Fibroblast of skin of left quadriceps (primary cell): ENCODE results near the gene VRK1.

ENCODE experiments used
- DNase-seq, 2 experiments: peaks; one replicate each; pipeline ENCODE4 v3.0.0-alpha.2; 2013; ENCODE audit warnings: low read depth in 2 of 2

VRK1 gene

DNA sequence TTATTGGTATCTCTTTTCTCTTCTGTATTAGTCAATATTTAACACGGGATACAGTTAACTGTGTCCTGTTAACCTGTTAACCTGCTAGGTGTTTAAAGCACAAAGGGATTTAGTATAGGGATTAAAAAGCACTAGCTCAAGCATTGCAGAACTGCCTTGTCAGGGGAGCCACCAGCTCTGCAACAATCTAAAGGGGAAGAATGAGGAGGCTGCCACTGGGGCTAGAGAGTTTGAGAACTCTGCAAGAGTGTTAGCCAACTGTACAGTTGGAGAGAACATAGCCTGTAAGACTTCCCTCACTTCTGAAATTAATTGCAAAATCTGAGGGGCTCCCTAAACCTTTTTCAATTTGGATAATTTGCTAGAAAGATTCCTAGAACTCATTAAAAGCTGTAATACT, 6.5 kb upstream of the VRK1 start:
- DNase-seq, result no peak

DNA sequence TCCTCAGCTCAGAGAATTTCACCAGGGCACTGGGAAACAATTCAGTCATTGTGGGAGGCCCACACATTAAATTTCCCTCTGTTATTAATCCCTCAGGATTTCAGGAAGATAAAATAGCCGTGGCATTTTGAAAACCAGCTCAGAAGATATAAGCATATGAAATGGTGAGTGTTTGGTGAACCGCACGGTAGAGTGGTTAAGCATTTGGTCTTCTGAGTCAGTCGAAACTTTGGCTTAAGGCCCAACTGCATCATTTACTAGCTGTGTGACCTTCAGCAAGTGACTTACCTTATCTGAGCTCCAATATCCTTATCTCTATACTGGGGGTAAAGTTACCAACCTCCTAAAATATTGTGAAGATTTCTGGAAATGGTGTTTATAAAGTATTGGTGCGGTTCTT, 5.2 kb upstream of the VRK1 start:
- no peak for DNase-seq

DNA sequence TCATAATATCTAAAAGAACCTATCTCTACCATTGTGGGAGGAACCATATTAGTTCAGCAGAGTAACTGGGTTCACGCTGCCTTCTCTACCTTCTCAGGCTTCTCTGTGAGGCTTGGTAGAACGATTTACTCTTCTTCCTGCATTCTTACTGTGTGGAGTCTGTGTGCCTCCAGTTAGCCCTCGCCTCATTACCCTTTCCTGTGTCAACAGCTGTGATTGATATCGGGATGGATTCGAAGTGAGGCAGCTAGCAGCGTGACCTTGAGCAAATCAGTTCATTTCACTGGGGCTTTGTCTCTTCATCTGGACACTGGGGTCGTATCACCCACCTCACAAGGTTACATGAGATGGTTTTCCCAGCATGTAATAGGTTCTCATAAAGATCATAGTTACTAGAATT, 4.6 kb upstream of the VRK1 start:
- no peak for DNase-seq

GRCh38 chr14:96793547-96793946, 3.6 kb upstream of the VRK1 start:
- no peak for DNase-seq

DNA sequence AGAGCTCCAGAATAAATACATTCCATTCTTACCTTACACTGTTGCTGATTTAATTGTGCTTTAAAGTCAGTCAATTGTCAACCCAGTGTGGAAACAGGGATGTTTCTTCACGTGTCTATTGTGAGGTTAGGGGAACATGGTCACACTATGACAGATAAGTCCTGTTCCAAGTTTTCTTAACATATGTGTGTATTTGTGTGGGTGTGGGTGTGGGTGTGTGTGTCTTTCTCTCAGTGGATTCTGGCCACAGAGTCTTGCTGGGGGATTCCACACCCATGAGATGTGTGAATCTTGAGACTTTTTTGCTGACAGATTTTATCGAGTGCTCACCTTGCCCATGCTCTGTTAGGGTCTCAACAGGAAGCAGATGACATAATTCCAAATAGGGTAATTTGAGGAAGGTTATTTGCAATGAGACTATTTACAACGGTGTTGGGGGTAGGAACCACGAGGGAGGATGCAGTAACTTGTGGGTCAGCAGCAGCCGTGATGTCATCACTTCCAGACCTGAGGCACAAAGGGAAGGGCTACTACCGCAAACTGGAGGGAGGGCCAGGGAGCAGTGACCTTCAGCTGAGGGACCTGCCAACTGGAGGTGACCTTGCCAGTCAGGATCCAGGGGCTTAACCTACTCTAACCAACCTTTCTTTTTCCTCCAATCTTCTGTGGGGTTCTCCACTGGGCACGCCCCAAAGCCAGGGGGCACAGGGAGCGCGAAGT, 1.9 kb upstream of the VRK1 start:
- DNase-seq, result no peak

- no peak for DNase-seq
Observed at GRCh38 chr14:96797582-96798349, 584 bp downstream of the VRK1 start.

- no peak for DNase-seq
Observed at GRCh38 chr14:96798956-96799355, 1.8 kb downstream of the VRK1 start.

- DNase-seq, result no peak
Observed at GRCh38 chr14:96799489-96800054, 2.4 kb downstream of the VRK1 start.

- no peak for DNase-seq
Observed at GRCh38 chr14:96801931-96802330, 4.7 kb downstream of the VRK1 start.

- DNase-seq, result no peak
Observed at GRCh38 chr14:96802963-96803362, 5.8 kb downstream of the VRK1 start.

- no peak for DNase-seq
Observed at GRCh38 chr14:96803958-96804357, 6.8 kb downstream of the VRK1 start.

DNA sequence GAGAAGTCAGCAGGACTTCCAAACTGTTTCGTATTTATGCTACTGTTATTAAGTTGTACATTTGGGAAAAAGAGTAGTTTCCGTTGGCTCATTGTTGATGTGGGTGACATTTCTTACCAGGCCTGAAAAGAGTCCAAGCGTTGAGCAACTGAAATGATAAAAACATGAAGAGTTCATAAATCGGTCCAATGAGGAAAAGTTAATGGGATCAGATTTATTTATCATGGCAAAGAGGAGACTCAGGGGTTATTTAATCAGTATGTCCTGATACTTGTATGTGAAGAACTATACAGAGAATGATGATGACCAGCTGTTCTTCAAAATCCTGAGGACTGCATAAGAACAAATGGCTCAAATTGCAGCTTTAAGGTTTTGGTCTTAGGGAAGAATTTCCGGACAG, 7.7 kb downstream of the VRK1 start:
- no peak for DNase-seq

DNA sequence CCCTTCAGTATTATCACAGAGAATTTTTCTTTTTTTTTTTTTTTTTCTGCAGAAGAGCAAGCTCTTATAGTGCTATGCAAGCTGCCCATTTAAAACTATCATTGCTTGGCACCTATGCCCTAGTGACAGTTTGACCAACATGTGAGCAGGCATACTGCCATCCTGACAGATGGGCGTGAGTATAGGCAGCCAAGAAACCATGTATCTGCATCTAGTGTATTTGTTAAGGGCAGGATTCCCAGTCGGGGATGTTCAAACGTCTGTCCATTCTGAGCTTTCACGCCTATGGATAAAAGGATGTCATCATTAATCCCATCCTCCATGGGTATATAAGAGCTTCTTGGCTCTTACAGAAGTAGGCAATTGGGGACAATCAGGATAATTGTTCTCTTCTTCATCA, 8.8 kb downstream of the VRK1 start:
- no peak for DNase-seq

DNA sequence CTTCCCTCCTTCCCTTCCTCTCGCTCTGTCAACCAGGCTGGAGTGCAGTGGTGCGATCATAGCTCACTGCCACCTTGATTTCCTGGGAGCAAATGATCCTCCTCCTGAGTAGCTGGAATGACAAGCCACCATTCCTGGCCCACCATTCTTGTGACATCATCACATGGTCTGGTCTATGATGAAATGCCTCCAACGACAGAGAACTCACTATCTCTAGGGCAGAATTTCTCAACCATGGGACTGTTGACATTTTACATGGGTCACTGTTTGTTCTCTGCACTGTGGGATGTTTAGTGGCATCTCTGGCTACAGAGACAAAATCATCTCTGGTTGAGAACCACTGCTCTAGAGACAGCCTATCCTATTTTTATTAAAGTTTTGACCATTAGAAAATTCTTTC, 9.7 kb downstream of the VRK1 start:
- no peak for DNase-seq

GRCh38 chr14:96808619-96809406, 11.6 kb downstream of the VRK1 start:
- no peak for DNase-seq

- peak; percentile 9 to 10 for DNase-seq
Observed at GRCh38 chr14:96811265-96811664, 14.1 kb downstream of the VRK1 start.

DNA sequence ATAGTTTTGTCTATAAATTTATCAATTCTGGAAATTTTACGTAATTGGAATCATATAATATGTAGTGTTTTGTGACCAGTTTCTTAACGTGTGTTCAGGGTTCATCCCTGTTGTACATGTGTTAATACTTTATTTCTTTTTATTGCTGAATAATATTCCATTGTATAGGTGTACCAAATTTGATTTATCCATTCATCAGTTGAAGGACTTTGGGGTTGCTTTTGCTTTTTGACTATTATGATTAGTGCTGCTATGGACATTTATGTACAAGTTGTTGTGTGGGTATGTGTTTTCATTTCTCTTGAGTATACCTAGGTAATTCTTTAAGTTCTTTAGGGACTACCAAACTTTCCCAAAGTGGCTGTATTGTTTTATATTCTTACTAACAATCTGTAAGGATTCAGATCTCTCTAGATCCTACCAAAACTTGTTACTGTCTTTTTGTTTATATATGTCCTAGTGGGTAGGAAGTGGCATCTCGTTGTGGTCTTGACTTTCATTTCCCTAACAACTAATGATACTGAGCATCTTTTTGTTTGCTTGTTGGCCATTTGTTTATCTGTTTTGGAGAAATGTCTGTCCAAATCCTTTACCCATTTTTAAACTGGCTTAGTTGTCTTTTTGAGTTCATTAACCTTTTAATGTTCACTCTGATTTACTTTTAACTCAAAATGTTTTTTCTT, 14.9 kb downstream of the VRK1 start:
- DNase-seq, result no peak

DNA sequence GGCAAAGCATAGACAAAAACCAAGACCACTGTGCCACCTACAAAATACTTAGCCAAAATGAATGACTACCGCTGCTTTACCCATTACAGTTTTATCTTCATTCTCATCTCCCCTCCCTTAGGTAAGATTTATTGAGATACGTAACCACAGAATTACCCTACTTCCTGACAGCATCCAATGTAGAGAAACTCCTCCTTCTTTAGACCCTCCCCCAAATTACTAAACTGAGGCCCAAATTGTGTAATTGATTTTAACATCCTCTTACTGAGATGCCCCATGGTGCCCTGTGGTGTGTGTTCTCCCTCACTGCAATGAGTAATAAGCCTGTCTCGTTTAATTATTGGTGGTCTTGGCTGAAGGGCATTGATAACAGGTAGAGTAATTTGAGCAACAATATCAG, 19.1 kb downstream of the VRK1 start:
- DNase-seq, result no peak

DNA sequence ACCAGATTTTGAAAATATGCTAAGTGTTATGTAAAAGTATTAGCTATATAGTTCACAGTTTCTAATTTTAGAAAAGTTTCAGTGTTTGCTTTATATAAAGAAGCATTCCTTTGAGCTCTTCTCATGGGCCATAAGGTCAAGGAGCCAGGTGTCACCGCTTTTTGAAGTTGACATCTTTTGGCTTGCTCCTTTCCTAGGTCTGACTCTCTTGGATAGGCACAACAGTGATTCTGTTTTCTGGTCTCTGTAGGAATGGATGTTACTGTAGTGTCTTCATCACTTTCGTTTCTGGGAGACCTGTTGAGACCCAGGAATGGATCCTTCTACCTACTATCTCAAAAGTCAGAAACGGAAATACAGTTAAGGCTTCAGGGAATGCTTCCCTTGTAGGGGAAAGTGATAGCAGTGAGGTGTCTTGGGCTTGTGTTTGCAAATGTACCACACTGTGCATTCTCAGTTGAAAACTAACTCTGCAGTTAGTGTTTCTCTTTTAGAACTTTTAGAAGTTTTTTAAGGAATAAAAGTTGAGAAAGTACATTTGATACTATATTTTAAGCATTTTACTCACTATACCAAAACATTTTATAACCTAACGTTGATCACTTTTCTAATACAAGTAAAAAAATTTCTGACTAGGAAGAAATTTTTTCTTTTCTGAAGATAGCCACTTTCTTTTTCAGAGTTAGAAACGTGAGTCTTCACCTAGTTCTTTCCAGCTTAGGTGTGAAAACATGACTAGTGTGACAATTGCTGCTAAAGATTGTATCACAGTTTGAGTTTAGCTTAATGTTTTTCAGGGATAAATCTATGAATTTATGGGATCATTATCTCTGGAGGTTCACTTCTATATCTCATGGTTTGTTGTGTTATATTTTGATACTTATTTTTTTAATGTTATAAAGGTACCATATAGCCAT, 20.8 kb downstream of the VRK1 start:
- no peak for DNase-seq

DNA sequence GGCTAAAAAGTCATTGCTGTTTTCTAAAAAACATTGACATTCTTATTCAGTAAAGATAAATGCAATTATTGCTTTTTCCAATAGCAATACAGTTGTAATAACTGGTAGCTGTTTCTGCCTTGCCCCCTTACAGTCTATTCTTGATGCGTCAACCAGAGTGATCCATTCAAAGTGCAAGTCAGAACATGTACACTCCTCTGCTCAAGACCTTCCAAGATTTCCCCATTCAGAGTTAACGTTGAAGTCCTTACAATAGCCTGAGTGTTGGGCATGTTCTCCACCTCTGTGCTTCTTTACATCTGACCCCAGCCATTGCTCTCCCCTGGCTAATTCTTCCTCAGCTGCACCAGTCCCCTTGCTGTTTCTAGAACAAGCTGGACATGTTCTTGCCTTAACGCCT, 24.3 kb downstream of the VRK1 start:
- DNase-seq, result no peak

GRCh38 chr14:96823652-96824051, 26.5 kb downstream of the VRK1 start:
- DNase-seq, result no peak
